Tibial artery (tissue), 4 donors: ENCODE measurements around the gene SP8.

Source experiments
- DNase-seq, 2 donors: peaks; one replicate each; pipeline ENCODE4 v3.0.0-alpha.2; 2019
- H3K27ac ChIP-seq, 2 donors: fragments of 200-600 bp; sonication (generic) in 1 of 2; 1 replicate in 1 of 2; 2 replicates in 1 of 2; pipeline ENCODE4 v1.5.1; 2018 to 2019; ENCODE audit warnings: mild to moderate bottlenecking in 1 of 2
- H3K27me3 ChIP-seq, 2 donors: fragments of 200-600 bp; sonication (generic) in 1 of 2; one replicate each; pipeline versions ENCODE4 v1.5.1 to v1.6.0; 2016 to 2019
- H3K36me3 ChIP-seq, 3 donors: fragments of 200-600 bp; sonication (generic) in 2 of 3; one replicate each; pipeline ENCODE4 v1.5.1; 2016 to 2019; ENCODE audit warnings: mild to moderate bottlenecking in 2 of 3
- H3K4me1 ChIP-seq, 4 donors: fragments of 200-600 bp; sonication (generic) in 2 of 4; 1 replicate in 3 of 4; 2 replicates in 1 of 4; pipeline ENCODE4 v1.5.1; 2016 to 2019
- H3K4me3 ChIP-seq, 2 donors: fragments of 200-600 bp; sonication (generic) in 1 of 2; 1 replicate in 1 of 2; 2 replicates in 1 of 2; pipeline ENCODE4 v1.5.1; 2018 to 2019; ENCODE audit warnings: mild to moderate bottlenecking in 2 of 2
- H3K9me3 ChIP-seq, 3 donors: fragments of 200-600 bp; sonication (generic) in 1 of 3; one replicate each; pipeline ENCODE4 v1.5.1; 2016 to 2019
- CTCF ChIP-seq, 2 experiments: fragments of 200-600 bp in 1 of 2; fragments of 450-650 bp in 1 of 2; IDR thresholded peaks; one replicate each; pipeline ENCODE4 v1.5.1; 2017 to 2019; ENCODE audit warnings: antibody characterized with exemption in 2 of 2, mild to moderate bottlenecking in 1 of 2, moderate library complexity in 1 of 2
- intact Hi-C: fragments of 100-400 bp; cut with DNase I; formaldehyde crosslinking; loops from one replicate; pipeline ENCODE4 v1.15.0; 2023; ENCODE audit warnings: low total_unique reads

The SP8 gene

GRCh38 chr7:20738518-20739481 is 47.9 kb downstream of the SP8 start:
- H3K9me3 ChIP-seq, result no peaks in the 10 kb centered on the region
- no peaks in the 10 kb centered on the region for H3K4me1 ChIP-seq
- H3K4me3 ChIP-seq, result no peak overlapping the region
- intact Hi-C loops, result no loop called here
- no peak for DNase-seq
- H3K36me3 ChIP-seq, result no peaks in the 10 kb centered on the region
- TF ChIP-seq CTCF (IDR thresholded peaks at IDR 0.05), result no peak
- H3K27ac ChIP-seq, result no peak overlapping the region
- H3K27me3 ChIP-seq, result no peaks in the 10 kb centered on the region

GRCh38 chr7:20737840-20738448 is 48.7 kb downstream of the SP8 start:
- no peak for DNase-seq
- Histone ChIP-seq H3K9me3 (no peaks in the 10 kb centered on the region), H3K36me3 (no peaks in the 10 kb centered on the region), H3K27ac (no peak overlapping the region), H3K27me3 (no peaks in the 10 kb centered on the region), H3K4me3 (no peak overlapping the region), H3K4me1 (no peaks in the 10 kb centered on the region)
- intact Hi-C loops, result no loop called here
- no peak for TF ChIP-seq CTCF (IDR thresholded peaks at IDR 0.05)

- Histone ChIP-seq H3K27me3 (no peaks in the 10 kb centered on the region), H3K27ac (no peak overlapping the region), H3K4me1 (no peaks in the 10 kb centered on the region), H3K36me3 (no peaks in the 10 kb centered on the region), H3K4me3 (no peak overlapping the region), H3K9me3 (no peaks in the 10 kb centered on the region)
- TF ChIP-seq CTCF (IDR thresholded peaks at IDR 0.05), result no peak
- intact Hi-C loops, result no loop called here
- DNase-seq, result no peak
These were observed 51.2 kb downstream of the SP8 start for GRCh38 chr7:20735346-20736065.
